MCF 10A (cell line): ENCODE data around the gene PPP2CA. TPM values are rescaled to one million over a fixed set of nuclear protein-coding genes. Genes with fewer than 3 reads are reported as not detected.
"Not testable (repeated sequence)": the region's sequence is repeated elsewhere in the genome, so short reads cannot be mapped to it uniquely, and the experiment has no call there.

Experiments
- BruUV-seq: library from RNA; stranded (reverse); fragments of 400-500 nt; replicated peaks from 2 replicates; lab custom pipeline; 2021; lab: Mats Ljungman, UMichigan
- CTCF ChIA-PET: fragments of 300-600 bp; sonication (Branson Sonifier 250); formaldehyde crosslinking; extraction: SDS; loops from one replicate; lab custom pipeline; 2021; ENCODE audit warnings: antibody characterized with exemption, inconsistent platforms; lab: Yijun Ruan, JAX
- POLR2A ChIA-PET: fragments of 300-600, 350-650 bp; sonication (Branson Sonifier 250); formaldehyde crosslinking; extraction: SDS; loops from one replicate; lab custom pipeline; 2020; ENCODE audit warnings: antibody characterized with exemption, inconsistent platforms; lab: Yijun Ruan, JAX
- DNase-seq: peaks from one replicate; pipeline ENCODE4 v3.0.0-alpha.2; 2018; ENCODE audit not compliant: unreplicated experiment
- H3K27ac Mint-ChIP-seq: one replicate; pipeline ENCODE4 v1.8.0; 2022; ENCODE audit warnings: mild to moderate bottlenecking, low read depth, mixed read lengths; ENCODE audit not compliant: unreplicated experiment
- H3K27me3 Mint-ChIP-seq: one replicate; pipeline ENCODE4 v1.8.0; 2022; ENCODE audit warnings: mixed read lengths; ENCODE audit not compliant: insufficient read depth, unreplicated experiment
- H3K36me3 Mint-ChIP-seq: one replicate; pipeline ENCODE4 v1.8.0; 2022; ENCODE audit warnings: mild to moderate bottlenecking, moderate library complexity, mixed read lengths; ENCODE audit not compliant: insufficient read depth, unreplicated experiment
- H3K4me1 Mint-ChIP-seq: one replicate; pipeline ENCODE4 v1.8.0; 2022; ENCODE audit warnings: mixed read lengths; ENCODE audit not compliant: insufficient read depth, unreplicated experiment
- H3K4me3 Mint-ChIP-seq: one replicate; pipeline ENCODE4 v1.8.0; 2022; ENCODE audit warnings: mild to moderate bottlenecking, moderate library complexity, mixed read lengths; ENCODE audit not compliant: unreplicated experiment
- H3K9me3 Mint-ChIP-seq: one replicate; pipeline ENCODE4 v1.8.0; 2022; ENCODE audit warnings: mixed read lengths; ENCODE audit not compliant: unreplicated experiment
- intact Hi-C: fragments of 100-400 bp; cut with micrococcal nuclease; formaldehyde crosslinking; loops from 2 replicates; pipeline ENCODE4 v1.14.1; 2022
- total RNA-seq: library from RNA; stranded (reverse); gene quantifications from 2 replicates; pipeline ENCODE4 v1.2.3, GENCODE V29; 2022
- TF ChIP-seq, protein P1 (sequence below): fragments of 200-600 bp; IDR thresholded peaks from one replicate; pipeline ENCODE4 v1.8.0; 2022; ENCODE audit warnings: antibody characterized with exemption, mild to moderate bottlenecking; ENCODE audit not compliant: unreplicated experiment

Gene PPP2CA
- total RNA-seq, 1 experiment from 2014 or later: 317 TPM

DNA sequence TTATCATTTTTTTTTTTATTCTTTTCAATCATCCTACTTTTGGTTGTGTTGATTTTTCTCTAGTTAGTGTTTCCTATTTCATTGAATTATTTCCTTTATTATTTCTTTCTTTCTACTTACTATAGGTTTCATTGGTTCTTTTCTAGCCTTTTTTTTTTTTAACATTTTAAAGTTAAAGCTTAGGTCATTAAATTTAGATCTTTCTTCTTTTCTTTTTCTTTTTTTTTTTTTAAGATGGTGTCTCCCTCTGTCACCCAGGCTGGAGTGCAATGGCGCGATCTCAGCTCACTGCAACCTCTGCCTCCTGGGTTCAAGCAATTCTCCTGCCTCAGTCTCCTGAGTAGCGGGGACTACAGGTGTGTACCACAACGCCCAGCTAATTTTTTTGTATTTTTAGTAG is 43.0 kb upstream of the PPP2CA start:
- H3K9me3 Mint-ChIP-seq: no peaks in the 10 kb centered on the region
- no peaks in the 10 kb centered on the region for H3K36me3 Mint-ChIP-seq
- TF ChIP-seq, protein P1, sequence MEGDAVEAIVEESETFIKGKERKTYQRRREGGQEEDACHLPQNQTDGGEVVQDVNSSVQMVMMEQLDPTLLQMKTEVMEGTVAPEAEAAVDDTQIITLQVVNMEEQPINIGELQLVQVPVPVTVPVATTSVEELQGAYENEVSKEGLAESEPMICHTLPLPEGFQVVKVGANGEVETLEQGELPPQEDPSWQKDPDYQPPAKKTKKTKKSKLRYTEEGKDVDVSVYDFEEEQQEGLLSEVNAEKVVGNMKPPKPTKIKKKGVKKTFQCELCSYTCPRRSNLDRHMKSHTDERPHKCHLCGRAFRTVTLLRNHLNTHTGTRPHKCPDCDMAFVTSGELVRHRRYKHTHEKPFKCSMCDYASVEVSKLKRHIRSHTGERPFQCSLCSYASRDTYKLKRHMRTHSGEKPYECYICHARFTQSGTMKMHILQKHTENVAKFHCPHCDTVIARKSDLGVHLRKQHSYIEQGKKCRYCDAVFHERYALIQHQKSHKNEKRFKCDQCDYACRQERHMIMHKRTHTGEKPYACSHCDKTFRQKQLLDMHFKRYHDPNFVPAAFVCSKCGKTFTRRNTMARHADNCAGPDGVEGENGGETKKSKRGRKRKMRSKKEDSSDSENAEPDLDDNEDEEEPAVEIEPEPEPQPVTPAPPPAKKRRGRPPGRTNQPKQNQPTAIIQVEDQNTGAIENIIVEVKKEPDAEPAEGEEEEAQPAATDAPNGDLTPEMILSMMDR: no peak
- ChIA-PET POLR2A (interaction anchor here (0.7 to 4.2 kb wide), 5 partner anchors 11 to 392 kb away, joined by 3 to 26 read pairs (median 8); partner anchors contain the start of gene PPP2CA), CTCF (interaction anchor here (0.6 to 2.4 kb wide), 3 partner anchors 10 to 122 kb away, joined by 3 to 9 read pairs (median 7); no protein-coding TSS in a partner anchor)
- intact Hi-C loops: no loop called here
- H3K4me3 Mint-ChIP-seq: no peak overlapping the region
- H3K27ac Mint-ChIP-seq: no peak overlapping the region
- DNase-seq: no peak
- no TSS peak for BruUV-seq
- H3K4me1 Mint-ChIP-seq: peaks cover 16% of the 10 kb centered on the region
- H3K27me3 Mint-ChIP-seq: no peaks in the 10 kb centered on the region

DNA sequence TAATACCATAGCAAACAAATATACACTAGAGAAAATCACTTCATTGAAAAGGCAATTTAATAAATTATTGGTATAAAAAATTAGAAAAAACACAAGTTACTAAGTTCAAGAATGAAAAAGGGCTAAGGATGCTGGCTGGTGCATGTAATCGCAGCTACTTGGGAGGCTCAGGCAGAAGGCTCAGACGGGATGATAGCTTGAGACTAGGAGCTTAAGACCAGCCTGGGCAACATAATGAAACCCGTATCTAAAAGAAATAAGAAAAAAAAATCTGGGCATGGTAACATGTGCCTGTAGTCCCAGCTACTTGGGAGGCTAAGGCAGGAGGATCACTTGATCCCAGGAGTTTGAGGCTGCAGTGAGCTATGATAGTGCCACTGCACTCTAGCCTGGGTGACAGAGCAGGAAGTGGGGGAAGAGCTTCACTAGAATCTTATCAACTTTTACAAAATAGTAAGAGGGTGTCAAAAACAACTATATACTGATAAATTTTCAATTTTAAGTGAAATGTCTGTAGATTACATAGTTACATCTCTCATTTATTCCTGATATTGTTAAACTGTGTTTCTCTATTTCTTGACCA is 42.2 kb upstream of the PPP2CA start:
- H3K27ac Mint-ChIP-seq: peak overlapping the region; percentile 4
- ChIA-PET CTCF (interaction anchor here (0.5 kb wide), 1 partner anchor 119 kb away, joined by 3 read pairs; no protein-coding TSS in a partner anchor), POLR2A (interaction anchor here (0.9 to 4.2 kb wide), 7 partner anchors 9 to 91 kb away, joined by 3 to 26 read pairs (median 8); partner anchors contain the start of genes PPP2CA and SKP1)
- peaks cover 8% of the 10 kb centered on the region for H3K4me1 Mint-ChIP-seq
- DNase-seq: no peak
- TF ChIP-seq, protein P1: no peak
- no TSS peak for BruUV-seq
- H3K4me3 Mint-ChIP-seq: no peak overlapping the region
- intact Hi-C loops: no loop called here
- no peaks in the 10 kb centered on the region for H3K9me3 Mint-ChIP-seq
- no peaks in the 10 kb centered on the region for H3K36me3 Mint-ChIP-seq
- no peaks in the 10 kb centered on the region for H3K27me3 Mint-ChIP-seq

DNA sequence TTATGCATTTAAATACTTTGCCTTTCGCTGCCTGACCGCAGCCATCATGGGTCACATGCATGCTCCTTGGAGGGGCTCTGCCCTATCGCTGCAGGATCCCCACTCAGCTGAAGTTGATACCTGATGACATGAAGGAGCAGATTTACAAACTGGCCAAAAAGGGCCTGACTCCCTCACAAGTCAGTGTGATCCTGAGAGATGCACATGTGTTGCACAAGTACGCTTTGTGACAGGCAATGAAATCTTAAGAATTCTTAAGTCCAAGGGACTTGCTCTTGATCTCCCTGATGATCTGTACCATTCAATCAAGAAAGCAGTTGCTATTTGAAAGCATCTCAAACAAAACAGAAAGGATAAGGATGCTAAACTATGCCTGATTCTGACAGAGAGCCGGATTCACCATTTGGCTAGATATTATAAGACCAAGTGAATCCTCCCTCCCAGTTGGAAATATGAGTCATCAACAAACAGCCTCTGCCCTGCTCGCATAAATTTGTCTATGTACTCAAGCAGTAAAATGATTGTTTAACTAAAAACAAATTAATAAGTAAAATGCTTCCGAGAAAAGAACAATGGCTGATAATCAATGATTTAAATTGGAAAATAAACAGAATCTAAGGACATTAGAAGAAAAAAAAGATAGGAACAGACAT is 41.6 kb upstream of the PPP2CA start:
- no TSS peak for BruUV-seq
- CTCF ChIA-PET: interaction anchor here (0.9 to 1.0 kb wide), 2 partner anchors 22 to 83 kb away, joined by 3 to 4 read pairs; no protein-coding TSS in a partner anchor
- H3K27ac Mint-ChIP-seq: peak overlapping the region; percentile 4

DNA sequence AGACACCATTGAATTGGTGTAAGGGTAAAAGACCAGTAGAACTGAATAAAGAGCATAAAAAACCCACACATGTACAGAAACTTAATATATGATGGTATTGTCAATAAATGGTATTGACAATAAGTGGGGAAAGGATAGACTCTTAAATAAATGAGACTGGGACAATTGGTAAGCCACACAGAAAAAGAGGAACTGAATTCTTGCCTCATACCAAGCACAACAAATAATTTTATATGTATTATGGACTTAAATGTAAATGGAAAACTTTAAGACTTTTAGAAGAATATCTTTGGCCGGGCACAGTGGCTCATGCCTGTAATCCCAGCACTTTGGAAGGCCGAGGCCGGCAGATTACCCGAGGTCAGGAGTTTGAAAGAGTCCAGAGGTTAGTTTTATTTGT is 37.9 kb upstream of the PPP2CA start:
- TF ChIP-seq, protein P1: no peak
- Mint-ChIP-seq H3K27me3 (no peaks in the 10 kb centered on the region), H3K9me3 (peaks cover 7% of the 10 kb centered on the region), H3K27ac (no peak overlapping the region), H3K36me3 (no peaks in the 10 kb centered on the region), H3K4me1 (peaks cover 8% of the 10 kb centered on the region), H3K4me3 (no peak overlapping the region)
- intact Hi-C loops: no loop called here
- POLR2A ChIA-PET: no interaction called here
- DNase-seq: no peak
- CTCF ChIA-PET: interaction anchor here (0.7 kb wide), 1 partner anchor 14 kb away, joined by 4 read pairs; no protein-coding TSS in a partner anchor
- no TSS peak for BruUV-seq

More for the DNA sequence above, 41.6 kb upstream of the PPP2CA start:
- Mint-ChIP-seq H3K9me3 (peaks cover 2% of the 10 kb centered on the region), H3K36me3 (no peaks in the 10 kb centered on the region), H3K27me3 (no peaks in the 10 kb centered on the region), H3K4me1 (peaks cover 8% of the 10 kb centered on the region), H3K4me3 (no peak overlapping the region)
- intact Hi-C loops: no loop called here
- TF ChIP-seq, protein P1: no peak
- POLR2A ChIA-PET: interaction anchor here (0.9 to 4.2 kb wide), 10 partner anchors 9 to 90 kb away, joined by 3 to 26 read pairs (median 8); partner anchors contain the start of genes PPP2CA and SKP1
- DNase-seq: peak; percentile 64

DNA sequence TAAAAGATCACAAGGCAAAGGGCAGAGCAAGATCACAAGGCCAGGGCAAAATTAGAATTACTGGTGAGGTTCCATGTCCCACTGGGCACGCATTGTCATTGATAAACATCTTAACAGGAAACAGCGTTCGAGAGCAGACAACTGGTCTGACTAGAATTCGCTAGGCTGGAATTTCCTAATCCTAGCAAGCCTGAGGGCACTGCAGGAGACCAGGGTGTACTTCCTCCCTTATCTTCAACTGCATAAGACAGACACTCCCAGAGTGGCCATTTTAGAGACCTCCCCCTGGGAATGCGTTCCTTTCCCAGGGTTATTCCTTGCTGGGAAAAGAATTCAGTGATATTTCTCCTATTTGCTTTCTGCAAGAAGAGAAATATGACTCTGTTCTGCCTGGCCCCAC is 36.8 kb upstream of the PPP2CA start:
- CTCF ChIA-PET: interaction anchor here (0.7 kb wide), 1 partner anchor 19 kb away, joined by 4 read pairs; no protein-coding TSS in a partner anchor
- DNase-seq, H3K27me3 Mint-ChIP-seq, BruUV-seq, H3K4me1 Mint-ChIP-seq, H3K27ac Mint-ChIP-seq, intact Hi-C loops, H3K36me3 Mint-ChIP-seq, H3K9me3 Mint-ChIP-seq, H3K4me3 Mint-ChIP-seq: not testable (repeated sequence)
- POLR2A ChIA-PET: interaction anchor here (1.5 kb wide), 1 partner anchor 36 kb away, joined by 6 read pairs; the partner anchor contains the start of gene PPP2CA
